HCT116 (cell line): ENCODE results near the gene ZNF302. TPM values are rescaled to one million over a fixed set of nuclear protein-coding genes. Genes with fewer than 3 reads are reported as not detected.
"Not testable (repeated sequence)": the region's sequence is repeated elsewhere in the genome, so short reads cannot be mapped to it uniquely, and the experiment has no call there.

Experiments
- ATAC-seq: fragments of 200-7000 bp; cut with Tn5 transposase; 2 replicates; pipeline ENCODE4 v1.9.1; 2020; ENCODE audit warnings: mild to moderate bottlenecking, moderate library complexity
- BruUV-seq: library from RNA; stranded (reverse); fragments of 400-500 nt; replicated peaks from 2 replicates; lab custom pipeline; 2021; lab: Mats Ljungman, UMichigan
- CTCF ChIA-PET: fragments of 300-600 bp; sonication (Branson Sonifier 250); formaldehyde crosslinking; loops from one replicate; lab custom pipeline; 2021; ENCODE audit warnings: antibody characterized with exemption; lab: Charles Lee
- POLR2A ChIA-PET: fragments of 300-600, 350-600 bp; sonication (Branson Sonifier 250); formaldehyde crosslinking; loops from one replicate; lab custom pipeline; 2021; ENCODE audit warnings: antibody characterized with exemption; lab: Charles Lee
- RAD21 ChIA-PET, 2 experiments: fragments of 300-600 bp; sonication (Branson Sonifier 250); formaldehyde crosslinking; loops; one replicate each; lab custom pipeline; 2023; ENCODE audit warnings: low total read pairs in 2 of 2; ENCODE audit not compliant: uncharacterized antibody in 2 of 2, unreplicated experiment in 2 of 2, low non-redundant PET in 1 of 2; lab: Charles Lee
- DNase-seq: peaks from one replicate; pipeline ENCODE4 v3.0.0-alpha.2; 2010; ENCODE audit warnings: low read depth, low spot score
- H2AFZ ChIP-seq: fragments of 200-600 bp; shearing (Covaris generic), sonication (generic); 2 replicates; pipeline ENCODE4 v1.6.1; 2017; ENCODE audit warnings: low read depth, mixed run types, mixed read lengths, antibody characterized with exemption, low read length; ENCODE audit not compliant: poor library complexity, severe bottlenecking
- H3K27ac ChIP-seq: 2 replicates; pipeline ENCODE4 v1.5.1; 2012; ENCODE audit warnings: low read depth, low read length
- H3K27me3 ChIP-seq: fragments of 200-600 bp; sonication (generic); 2 replicates; pipeline ENCODE4 v1.6.1; 2016; ENCODE audit warnings: mixed run types, low read length, mixed read lengths; ENCODE audit not compliant: insufficient read depth
- H3K36me3 ChIP-seq, 2 experiments: fragments of 200-500 bp in 1 of 2; fragments of 200-600 bp in 1 of 2; sonication (Bioruptor generic) in 1 of 2; sonication (generic) in 1 of 2; 2 replicates each; pipeline versions ENCODE4 v1.5.1 to v1.6.1; 2014 to 2016; ENCODE audit warnings: low read length in 2 of 2, inconsistent platforms in 1 of 2, mixed read lengths in 1 of 2, mixed run types in 1 of 2; ENCODE audit not compliant: insufficient read depth in 2 of 2, control insufficient read depth in 1 of 2
- H3K4me1 ChIP-seq, 2 experiments: fragments of 200-600 bp in 1 of 2; sonication (generic) in 1 of 2; 2 replicates each; pipeline versions ENCODE4 v1.5.1 to v1.6.1; 2012 to 2017; ENCODE audit warnings: low read length in 2 of 2, inconsistent platforms in 1 of 2, mild to moderate bottlenecking in 1 of 2, mixed read lengths in 1 of 2, mixed run types in 1 of 2, moderate library complexity in 1 of 2; ENCODE audit not compliant: insufficient read depth in 2 of 2, control insufficient read depth in 1 of 2
- H3K4me2 ChIP-seq: fragments of 200-600 bp; sonication (generic); 2 replicates; pipeline ENCODE4 v1.6.1; 2017; ENCODE audit warnings: mixed run types, low read length, mixed read lengths
- H3K4me3 ChIP-seq, 2 experiments: fragments of 200-600 bp in 1 of 2; sonication (generic) in 1 of 2; replicated peaks in 1 of 2; 2 replicates each; pipeline ENCODE4 v1.5.1; 2011 to 2016; ENCODE audit warnings: low read length in 2 of 2, control low read depth in 1 of 2, low read depth in 1 of 2, mild to moderate bottlenecking in 1 of 2, mixed read lengths in 1 of 2, mixed run types in 1 of 2
- H3K79me2 ChIP-seq: fragments of 200-600 bp; sonication (generic); 2 replicates; pipeline ENCODE4 v1.6.1; 2017; ENCODE audit warnings: mild to moderate bottlenecking, mixed run types, low read length, moderate library complexity, mixed read lengths; ENCODE audit not compliant: insufficient read depth
- H3K9ac ChIP-seq: fragments of 200-600 bp; sonication (generic); 2 replicates; pipeline ENCODE4 v1.6.1; 2016; ENCODE audit warnings: low read length, mixed read lengths
- H3K9me2 ChIP-seq: fragments of 200-600 bp; sonication (generic), shearing (Covaris generic); 2 replicates; pipeline ENCODE4 v1.6.1; 2017; ENCODE audit warnings: mixed run types, mild to moderate bottlenecking, moderate library complexity; ENCODE audit not compliant: insufficient read depth
- H3K9me3 ChIP-seq, 2 experiments: fragments of 200-500 bp in 1 of 2; fragments of 200-600 bp in 1 of 2; sonication (Bioruptor generic) in 1 of 2; sonication (generic) in 1 of 2; 2 replicates each; pipeline ENCODE4 v1.6.1; 2014 to 2017; ENCODE audit warnings: low read length in 2 of 2, mixed read lengths in 2 of 2, inconsistent platforms in 1 of 2, low read depth in 1 of 2, mild to moderate bottlenecking in 1 of 2, mixed run types in 1 of 2, moderate library complexity in 1 of 2; ENCODE audit not compliant: control insufficient read depth in 1 of 2, insufficient read depth in 1 of 2
- H4K20me1 ChIP-seq: fragments of 200-600 bp; sonication (generic), shearing (Covaris generic); 2 replicates; pipeline ENCODE4 v1.6.1; 2017; ENCODE audit warnings: mixed run types, mild to moderate bottlenecking, moderate library complexity; ENCODE audit not compliant: insufficient read depth
- CEBPB ChIP-seq: IDR thresholded peaks from 2 replicates; pipeline ENCODE4 v1.6.1; 2012; ENCODE audit warnings: low read depth
- ZBTB33 ChIP-seq: IDR thresholded peaks from 2 replicates; pipeline ENCODE4 v1.6.1; 2011; ENCODE audit warnings: mild to moderate bottlenecking, low read length, moderate library complexity; ENCODE audit not compliant: insufficient replicate concordance; ENCODE audit errors: extremely low read depth
- intact Hi-C: fragments of 100-400 bp; cut with micrococcal nuclease; formaldehyde crosslinking; loops from 2 replicates; pipeline ENCODE4 v1.10.0; 2022
- total RNA-seq: library from RNA; stranded (reverse); gene quantifications from one replicate; pipeline ENCODE4 v1.2.1, GENCODE V29; 2021; ENCODE audit not compliant: unreplicated experiment

ZNF302 gene
- total RNA-seq, 1 experiment from 2014 or later = 9.9 TPM

DNA sequence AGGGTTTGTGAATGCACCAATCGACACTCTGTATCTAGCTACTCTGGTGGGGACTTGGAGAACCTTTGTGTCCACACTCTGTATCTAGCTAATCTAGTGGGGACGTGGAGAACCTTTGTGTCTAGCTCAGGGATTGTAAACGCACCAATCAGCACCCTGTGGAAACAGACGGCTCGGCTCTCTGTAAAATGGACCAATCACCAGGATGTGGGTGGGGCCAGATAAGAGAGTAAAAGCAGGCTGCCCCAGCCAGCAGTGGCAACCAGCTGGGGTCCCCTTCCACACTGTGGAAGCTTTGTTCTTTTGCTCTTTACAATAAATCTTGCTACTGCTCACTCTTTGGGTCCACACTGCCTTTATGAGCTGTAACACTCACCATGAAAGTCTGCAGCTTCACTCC is 8.8 kb upstream of the ZNF302 start:
- RAD21 ChIA-PET, H3K4me2 ChIP-seq, H4K20me1 ChIP-seq, H2AFZ ChIP-seq, H3K9me3 ChIP-seq, intact Hi-C loops, H3K4me3 ChIP-seq, H3K9ac ChIP-seq, H3K27ac ChIP-seq, H3K36me3 ChIP-seq, H3K79me2 ChIP-seq, H3K4me1 ChIP-seq, BruUV-seq, CTCF ChIA-PET, H3K27me3 ChIP-seq, POLR2A ChIA-PET, H3K9me2 ChIP-seq, DNase-seq, ATAC-seq: not testable (repeated sequence)

DNA sequence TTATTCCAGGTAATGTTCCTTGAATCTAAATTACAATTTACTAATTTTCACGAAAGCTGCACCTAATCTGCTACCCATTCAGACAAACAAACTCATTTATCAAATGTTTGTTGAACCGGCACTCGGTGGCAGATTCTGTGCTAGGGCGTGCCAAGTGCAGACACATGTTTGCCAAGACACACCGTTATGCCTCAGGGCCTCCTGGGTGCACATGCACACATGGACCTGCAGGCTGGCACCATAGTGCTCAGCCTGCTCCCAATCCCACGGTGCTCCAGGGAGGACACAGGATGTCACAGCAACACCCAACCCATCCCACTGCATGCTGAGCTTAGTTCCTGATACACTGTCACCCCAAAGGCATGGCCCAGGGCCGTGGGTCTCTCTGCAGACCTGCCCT is 8.2 kb upstream of the ZNF302 start:
- no peak for DNase-seq
- no peaks in the 10 kb centered on the region for H4K20me1 ChIP-seq
- RAD21 ChIA-PET = no interaction called here
- H3K4me3 ChIP-seq = no peak overlapping the region
- H3K27ac ChIP-seq = no peak overlapping the region
- H3K9me2 ChIP-seq = no peaks in the 10 kb centered on the region
- no peaks in the 10 kb centered on the region for H3K79me2 ChIP-seq
- H3K27me3 ChIP-seq = no peaks in the 10 kb centered on the region
- intact Hi-C loops = no loop called here
- H3K4me2 ChIP-seq = no peak overlapping the region
- TF ChIP-seq CEBPB (no peak), ZBTB33 (no peak)
- H2AFZ ChIP-seq = no peak overlapping the region
- H3K36me3 ChIP-seq = no peaks in the 10 kb centered on the region
- POLR2A ChIA-PET = no interaction called here
- no peaks in the 10 kb centered on the region for H3K9me3 ChIP-seq
- no peak for ATAC-seq
- H3K9ac ChIP-seq = no peak overlapping the region
- H3K4me1 ChIP-seq = peaks cover 0 to 3% of the 10 kb centered on the region in 2 experiments; a peak in 1 of 4 replicates
- BruUV-seq = no TSS peak
- CTCF ChIA-PET = no interaction called here
